ENCODE data around the gene ADARB1.

DNA sequence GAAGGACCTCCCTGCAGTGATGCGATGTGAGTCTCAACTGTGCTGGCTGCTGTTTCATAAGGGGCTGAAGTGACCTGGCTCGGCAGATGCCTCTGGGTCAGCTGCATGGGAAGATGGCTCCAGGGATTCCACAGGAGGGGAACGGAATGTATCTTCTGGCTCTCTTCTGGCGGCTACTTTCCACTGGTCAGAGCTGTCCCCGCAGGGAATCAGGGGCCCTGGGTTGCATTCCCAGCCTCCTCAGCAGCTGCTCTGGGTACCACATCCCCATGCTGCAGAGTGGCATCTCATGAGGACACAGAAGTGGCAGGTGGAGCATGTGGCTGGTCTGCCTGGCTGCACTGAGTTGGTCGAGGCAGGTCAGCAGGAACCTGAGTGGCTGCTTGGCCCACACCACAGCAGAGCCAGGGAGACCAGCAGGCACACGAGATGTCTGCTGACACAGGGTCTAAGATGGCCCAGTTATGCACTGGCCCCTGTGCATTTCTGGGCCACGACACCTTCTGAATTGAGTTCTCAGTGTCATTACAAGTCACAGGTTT lies 170.5 kb downstream of the ADARB1 start:
- TF ChIP-seq SUZ12 (IDR thresholded peaks at IDR 0.05; ENCODE audit: extremely low read depth, insufficient read depth, insufficient read length) (no peak), ZNF274 (IDR thresholded peaks at IDR 0.05; ENCODE audit: low read depth, low read length) (no peak)

Data from NT2/D1 (cell line).